GM18508 (cell line): ENCODE results near the gene RASSF4.

Experiments
- ATAC-seq: cut with Tn5 transposase; IDR thresholded peaks from one replicate; pipeline ENCODE4 v1.9.1; 2021; ENCODE audit warnings: moderate number of reproducible peaks; ENCODE audit not compliant: insufficient read depth, unreplicated experiment

The RASSF4 gene

DNA sequence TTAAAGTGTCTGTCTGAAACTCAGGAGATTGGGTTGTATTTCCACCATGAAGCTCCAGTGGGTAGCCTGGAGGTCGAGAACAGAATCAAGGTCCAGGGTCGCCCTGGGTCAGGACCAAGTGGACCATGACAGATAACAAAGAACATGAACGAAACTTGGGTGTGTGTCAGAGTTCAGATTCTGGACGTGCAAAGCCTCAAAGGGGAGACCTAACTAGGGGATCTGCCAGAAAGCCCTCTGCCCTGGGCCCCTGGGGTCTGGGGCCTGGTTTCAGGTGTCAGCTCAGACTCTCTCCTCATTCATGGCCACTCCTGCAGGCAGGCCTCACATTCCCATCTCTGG, 1.6 kb downstream of the RASSF4 start:
- no peak for ATAC-seq

DNA sequence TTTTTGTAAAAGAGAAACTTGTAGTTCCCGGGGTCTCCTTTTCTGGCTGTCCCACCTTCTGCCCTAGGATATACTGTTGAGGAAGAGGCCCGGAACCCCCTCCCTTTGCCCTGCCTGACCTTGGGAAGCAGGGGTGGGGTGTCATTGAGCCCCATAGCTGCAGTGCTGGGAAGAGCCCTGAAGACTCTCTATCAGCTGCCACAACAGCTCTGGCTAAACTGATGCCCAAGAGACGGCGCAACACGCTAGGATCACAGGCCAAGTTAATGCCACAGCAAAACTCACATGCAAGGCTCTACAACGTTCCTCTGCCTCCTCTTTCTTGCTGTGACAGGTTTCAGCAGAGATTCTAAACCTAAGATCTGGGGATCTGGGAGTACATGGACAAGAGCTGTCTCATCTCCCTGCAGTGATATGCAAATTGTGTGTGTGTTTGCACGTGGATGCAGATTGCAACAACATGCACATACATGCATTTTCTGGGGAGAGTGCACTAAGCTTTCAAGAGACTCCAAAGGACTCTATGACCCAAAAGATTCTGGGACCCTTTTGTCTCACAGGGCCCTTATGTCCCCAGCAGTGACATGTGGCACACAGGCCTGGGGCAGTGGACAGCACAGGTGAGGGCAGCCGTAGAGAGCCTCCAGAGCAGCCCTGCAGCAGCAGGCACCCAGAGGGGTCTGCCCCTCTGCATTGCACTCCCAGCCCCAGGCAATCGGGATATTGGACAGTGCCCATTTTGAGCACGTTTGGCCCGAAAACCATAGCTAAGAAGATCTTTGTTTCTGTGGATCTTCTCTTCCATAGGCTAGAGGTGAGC, 2.5 kb downstream of the RASSF4 start:
- ATAC-seq, result no peak

DNA sequence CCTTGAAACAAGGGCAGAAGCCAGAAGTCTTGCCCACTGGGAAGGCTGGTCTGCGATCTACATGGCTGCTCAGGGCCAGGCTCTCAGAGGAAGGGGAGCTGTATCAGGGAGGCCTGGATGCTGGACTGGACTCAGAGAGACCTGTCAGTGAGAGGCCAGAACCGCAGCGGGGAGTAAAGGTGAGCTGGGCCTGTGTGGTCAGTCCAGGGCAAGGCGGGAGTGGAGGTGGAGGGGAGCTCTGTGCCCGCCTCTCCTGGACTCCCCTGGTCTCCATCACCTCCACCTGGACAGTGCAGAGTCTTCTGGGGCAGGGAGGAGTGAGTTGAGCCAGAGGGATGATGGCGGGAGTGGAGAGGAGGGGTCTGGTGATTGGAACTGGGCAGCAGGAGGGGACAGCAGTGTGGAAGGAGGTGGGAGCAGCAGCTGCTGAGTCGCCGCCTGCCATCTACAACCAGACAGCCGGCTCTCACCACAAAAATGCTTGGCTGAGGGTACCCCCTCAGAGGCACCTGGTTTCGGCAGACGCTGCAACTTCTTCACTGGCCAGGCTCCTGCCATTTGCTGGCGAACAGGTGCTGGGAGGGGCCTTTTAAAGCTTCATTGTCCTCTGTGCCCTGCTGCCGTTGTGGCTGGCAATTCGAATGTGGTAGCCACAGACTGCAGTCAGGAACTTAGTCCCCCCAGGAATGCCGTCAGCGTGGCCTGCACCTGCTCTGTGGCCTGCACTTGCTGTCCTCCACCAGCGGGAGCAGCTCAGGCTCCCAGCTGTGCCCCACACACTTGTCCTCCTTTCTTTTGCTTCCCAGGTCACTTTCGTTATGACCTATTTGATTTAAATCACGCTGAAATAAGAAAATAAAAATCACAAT, 3.5 kb downstream of the RASSF4 start:
- ATAC-seq, result no peak

DNA sequence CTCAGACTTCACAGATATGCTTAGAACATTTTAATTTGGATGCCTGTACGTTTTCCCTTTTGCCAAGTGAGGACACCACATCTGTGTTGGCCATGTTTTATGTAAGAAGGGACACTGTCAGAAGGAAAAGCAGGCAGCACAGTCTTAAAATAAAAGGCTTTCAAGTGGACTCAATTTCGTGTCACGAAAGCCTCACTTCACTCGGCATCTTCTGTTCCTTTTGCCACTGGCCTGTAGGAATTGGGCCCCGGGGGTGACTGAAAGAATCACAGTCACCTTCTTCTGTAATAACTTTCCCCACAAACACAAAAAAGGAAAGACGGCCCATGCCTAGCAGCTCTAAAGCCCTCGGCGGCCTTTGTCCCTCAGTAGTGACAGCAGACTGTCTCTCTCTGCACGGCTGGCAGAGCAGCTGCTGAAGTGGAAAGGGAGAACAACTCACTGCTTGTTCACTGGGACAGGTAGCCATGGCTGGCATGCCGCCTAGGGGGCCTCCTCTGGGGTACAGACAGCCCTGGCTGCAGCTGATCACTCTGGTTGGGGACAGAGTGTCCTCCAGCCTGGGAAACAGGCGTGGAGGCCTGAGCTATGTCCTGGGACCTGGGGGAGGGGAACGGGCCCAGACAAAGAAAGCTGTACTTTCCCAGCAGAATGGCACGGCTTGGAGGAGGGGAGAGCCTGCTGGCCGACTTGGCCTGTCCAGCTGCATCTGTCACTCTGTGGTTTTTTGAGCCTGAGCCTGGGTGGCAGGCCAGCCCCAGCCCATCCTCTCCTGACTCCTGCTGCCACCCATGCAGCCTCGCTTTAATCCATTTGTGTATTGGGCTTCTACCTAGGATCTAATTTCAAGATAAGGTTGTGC, 4.4 kb downstream of the RASSF4 start:
- ATAC-seq, result no peak

DNA sequence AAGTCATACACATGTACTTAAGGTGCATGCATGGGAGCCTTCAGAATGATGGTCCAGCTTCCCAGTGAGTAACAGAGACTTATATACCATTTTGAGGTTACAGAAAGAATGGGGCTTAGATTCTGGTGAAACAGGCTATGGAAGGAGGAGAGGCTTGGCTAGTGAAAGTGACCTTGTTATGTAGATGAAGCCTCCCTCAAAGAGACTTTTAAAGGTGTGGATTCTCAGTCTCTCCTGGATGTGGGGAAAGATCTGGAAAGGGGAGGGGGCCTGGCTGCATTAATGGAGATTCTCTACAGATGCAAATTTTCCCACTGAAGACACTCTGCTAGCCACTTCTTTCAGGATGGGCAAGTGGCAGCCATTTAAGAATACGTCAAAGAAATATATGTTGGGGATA, 5.5 kb downstream of the RASSF4 start:
- no peak for ATAC-seq

DNA sequence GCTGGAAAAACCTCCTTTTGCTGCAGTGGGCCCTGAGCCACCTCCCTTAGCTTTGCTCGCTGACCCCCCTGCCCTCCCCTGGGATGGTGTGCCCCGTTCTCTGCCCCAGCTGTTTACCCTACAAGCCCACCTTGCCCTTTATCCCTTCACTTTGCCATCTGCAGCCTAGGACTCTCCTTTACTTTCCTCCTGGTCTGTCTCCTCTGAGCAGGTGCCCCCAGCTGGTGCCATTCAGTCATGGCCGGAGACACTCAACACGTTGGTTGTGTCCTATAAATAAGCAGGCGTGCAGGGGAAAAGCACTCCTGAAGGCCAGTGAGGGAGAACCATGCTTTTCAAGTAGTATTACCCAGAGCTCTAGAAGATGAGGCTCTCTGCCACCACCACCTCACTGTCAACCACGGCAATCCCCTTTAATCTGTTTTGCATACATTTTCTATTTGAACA, 6.1 kb downstream of the RASSF4 start:
- ATAC-seq, result peak; percentile 35

DNA sequence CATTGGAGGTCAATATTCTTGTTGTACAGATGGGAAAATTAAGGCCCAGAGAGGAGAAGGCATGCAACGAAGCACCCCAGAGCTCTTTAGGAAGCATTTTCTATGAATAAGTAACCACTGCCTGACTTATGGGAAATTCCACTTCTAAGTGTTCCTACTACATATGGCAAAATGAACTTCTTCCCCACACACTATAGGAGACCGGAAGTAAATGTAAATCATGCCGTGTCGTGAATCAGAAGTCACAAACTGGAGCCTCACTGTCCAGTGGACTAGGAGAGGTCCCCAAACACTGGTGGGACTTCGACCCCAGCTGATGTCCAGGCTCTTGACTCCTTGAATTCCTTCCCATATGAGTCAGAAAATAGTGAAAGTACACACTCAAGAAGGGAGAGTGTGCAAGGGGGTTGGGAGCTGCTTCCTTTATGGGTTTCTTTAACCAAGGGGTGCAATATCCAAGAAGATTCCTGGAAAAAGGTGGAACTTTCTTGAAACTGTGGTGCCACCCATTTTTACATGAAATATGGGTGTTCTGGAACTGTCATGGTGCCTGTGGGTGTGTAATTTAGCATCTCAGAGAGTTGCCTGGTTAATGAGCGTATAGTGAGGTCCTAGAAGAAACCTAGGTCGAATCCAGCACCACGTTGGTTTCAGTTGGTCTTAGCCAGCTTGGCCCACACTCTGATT, 6.7 kb downstream of the RASSF4 start:
- ATAC-seq, result peak; percentile 40

DNA sequence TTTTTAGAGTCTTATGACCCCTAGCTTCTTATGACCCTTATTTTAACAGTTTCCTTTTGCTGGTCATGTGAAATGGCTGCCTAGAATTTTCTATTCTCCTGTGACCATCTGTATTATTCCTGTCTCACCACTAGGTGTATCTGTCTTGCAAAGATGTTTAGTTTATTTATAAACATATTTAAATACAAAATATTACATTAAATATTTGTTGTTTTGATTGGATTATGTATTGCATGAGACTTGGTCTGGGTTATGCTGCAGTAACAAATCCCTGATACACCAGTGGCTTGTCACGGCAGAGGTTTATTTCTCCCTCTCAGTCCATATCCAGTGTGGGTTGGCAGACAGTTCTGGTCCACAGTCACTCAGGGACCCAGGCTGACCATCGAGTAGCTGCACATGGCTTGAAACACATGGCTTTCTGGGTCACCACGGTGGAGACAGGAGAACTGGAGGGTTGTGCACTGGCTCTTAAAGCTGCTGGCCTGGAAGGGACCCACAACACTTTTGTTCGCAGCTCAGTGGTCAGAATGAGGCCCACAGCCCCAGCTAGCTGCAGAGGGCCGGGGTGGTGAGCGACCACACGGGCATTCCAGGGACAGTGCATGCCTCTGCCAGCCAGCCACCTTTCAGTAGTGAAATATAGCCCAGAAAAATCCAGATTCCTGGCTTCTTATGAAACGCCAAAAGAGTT, 7.4 kb downstream of the RASSF4 start:
- no peak for ATAC-seq

DNA sequence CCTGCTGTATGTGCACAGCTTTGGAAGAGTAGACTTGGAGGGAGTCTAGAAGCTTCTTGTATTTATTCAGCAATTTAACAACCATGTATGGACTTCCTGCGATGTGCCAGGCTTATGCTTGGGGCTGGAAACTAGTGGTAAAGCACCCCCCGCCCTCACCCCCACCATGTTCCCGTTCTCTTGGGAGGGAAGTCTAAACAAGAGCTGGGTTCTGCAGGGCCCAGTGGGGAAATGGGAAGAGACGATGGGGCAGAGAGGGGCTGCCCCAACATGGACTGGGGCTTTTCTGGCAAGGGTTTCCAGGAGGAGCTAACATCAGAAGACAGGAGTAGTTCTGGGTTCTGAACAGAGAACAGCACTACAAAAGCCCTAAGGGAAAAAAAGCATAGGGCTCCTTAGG, 8.0 kb downstream of the RASSF4 start:
- ATAC-seq, result no peak

DNA sequence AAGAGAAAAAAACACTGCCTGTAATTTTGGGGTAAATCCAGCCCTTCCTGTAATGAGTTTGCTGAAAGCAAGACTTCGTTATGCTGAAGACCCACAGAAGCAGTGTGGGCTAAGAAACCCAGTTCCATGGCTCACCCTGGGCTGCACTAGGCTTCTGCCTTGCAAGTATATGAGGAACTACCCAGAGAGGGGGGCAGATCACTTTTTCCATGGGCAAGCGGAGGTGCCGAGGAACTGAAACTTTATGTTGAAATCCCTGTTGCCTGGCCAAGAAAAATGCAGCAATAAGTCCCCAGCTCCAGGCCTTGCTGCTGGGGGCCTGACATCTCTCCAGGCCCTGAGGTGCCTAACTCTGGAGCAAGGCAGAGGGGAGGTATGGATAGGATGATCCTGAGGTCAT, 8.5 kb downstream of the RASSF4 start:
- no peak for ATAC-seq

DNA sequence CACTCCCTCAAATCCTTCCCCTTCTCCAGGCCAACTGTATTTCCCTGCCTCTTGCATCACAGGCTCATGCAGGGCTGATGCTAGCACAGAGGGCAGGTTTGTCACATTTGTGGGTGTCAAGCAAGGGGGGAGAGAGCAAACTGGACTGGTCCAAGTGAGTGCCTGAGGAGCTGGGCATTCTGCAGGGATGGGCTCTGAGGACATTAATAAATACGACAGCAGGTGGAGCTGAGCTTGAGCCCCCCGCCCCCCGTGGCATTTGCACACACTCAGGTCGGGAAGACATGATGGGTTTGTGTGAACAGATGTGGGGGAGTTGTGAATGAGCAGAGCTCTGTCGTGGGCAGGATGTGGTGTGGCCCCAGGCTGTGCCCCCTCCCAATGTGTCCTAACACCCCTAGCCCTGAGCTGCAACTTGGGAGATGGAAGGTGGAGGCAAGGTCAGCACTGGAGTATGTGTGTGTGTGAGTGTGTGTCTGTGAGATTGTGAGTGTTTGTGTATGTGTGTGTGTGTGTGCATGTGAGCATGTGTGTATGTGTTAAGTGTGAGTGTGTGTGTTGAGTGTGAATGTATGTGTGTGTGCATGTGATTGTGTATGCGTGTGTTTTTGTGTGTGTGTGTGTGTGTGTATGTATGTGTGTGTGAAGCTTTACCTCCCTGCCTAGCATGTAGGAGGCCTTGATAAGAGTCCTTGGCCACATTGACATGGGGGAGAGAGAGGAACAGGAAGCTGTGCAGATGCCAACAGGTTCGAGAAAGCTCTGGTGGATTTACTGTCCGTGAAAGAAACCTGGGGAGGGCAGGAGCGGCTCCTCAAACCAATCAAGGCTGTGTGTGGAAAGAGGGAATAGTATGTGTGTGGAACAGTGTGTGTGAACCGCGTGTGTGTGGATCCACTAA, 9.1 kb downstream of the RASSF4 start:
- no peak for ATAC-seq

DNA sequence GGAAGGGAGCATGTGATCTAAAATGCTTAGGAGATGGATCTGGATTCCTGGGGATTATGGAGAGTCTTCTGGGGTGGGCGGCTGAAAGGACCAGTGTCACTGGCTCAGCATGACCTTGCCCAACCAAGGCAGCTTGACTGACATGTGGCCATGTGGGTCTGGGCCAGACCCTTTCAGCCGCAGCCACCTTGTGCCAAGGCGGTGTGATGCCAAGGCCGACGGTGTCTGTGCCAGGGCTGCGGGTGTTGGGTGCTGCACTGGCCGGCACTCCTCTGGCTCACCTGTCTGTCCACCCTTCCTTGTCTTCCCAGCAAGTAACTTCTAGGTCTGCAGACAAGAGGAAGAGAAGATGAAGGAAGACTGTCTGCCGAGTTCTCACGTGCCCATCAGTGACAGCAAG, 10.3 kb downstream of the RASSF4 start:
- ATAC-seq, result no peak

DNA sequence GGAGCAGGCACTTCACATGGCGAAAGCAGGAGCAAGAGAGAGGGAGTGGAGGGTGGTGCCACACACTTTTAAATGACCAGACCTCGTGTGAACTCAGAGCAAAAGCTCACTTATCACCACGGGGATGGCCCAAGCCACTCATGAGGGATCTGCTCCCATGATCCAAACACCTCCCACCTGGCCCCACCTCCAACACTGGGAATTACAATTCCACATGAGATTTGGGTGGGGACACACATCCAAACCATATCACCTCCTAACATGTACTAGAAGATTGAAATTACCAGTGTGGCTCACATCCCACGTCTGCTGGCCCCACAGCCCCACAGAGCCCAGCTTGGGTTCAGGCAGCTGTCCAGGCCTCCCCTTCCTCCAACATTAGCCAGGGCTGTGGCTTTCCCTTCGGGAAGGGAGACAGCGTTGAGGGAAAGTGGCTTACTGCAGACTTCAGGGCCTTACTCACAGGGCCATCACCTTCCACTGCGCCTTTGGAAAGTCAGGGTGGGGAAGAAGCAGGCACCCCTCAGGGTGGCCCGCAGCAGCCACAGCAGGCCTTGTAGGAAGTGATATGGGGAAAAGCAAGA, 11.3 kb downstream of the RASSF4 start:
- no peak for ATAC-seq

DNA sequence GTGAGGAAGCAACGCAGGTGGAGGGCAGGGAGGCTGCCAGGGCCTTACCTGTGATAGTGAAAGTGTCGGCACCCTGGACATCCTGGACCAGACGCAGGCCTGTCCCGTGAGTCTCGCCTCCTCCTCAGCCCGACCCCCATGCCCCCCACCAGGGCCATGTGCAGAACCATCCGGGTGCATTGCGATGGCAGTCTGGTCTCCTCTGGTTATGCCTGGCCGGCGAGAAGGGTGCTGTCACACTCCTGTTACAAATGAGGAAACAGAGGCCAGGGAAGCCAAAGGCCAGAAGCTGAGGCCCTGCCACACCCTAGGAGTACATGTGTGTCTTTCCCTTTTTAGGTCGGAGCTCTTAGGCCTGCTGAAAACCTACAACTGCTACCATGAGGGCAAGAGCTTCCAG, 11.8 kb downstream of the RASSF4 start:
- no peak for ATAC-seq

DNA sequence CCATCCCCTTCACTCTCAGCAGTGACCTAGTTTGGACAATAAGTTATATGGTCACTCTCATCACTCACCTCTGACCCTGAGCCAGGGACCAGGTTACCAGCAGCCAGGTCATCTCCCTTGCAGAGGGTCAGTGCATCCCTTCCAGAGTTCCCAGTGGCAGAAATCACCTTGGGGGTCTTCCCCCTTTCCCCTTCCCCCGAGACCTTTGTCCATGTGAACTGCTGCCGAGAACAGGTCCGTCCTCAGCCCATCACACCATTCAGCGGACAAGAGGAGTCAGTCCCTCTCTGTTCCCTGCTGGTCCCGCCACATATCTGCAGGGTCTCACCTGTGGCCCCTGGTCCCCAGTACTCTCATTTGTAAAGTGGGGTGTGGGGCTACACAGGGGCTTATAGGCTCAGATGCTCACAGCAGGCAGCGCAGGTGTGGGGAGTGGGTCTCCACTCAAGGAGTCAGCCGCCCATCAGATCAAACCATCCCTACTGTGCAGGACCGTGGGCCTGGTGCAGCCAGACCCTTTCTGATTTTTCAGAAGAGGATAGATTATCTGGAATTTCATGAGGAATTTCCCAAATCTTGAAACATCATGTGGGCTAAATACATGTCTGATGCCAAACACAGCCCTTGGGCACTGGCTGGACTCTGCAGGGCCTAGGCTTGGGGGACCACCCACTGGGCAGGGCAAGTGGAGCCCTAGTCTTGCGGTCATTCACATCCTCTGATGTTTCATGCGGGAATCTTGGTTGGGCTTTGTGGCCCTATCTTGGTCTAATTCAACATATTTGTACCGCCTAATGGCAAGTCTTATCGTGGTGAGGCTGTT, 12.5 kb downstream of the RASSF4 start:
- ATAC-seq, result no peak

DNA sequence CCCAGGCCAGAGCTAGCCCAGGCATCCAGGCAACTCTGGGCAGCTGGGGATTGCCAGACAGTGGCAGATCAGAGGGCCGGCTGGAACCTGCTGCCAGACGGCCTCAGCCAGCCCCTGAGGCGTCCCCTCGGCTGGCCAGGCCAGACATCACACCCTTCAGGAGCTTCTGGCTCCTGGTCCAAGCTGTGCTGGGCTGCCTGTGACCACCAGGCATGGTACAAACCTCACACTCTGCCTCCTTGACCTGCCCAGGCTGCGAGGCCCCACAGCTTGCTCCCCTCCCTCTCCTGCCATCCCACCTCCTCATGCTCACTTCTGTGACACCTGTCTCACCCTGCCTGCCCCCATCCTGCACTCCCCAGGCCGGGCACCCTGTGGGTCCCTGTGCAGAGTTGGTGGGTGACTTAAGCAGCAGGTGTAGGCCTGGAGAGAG, 13.3 kb downstream of the RASSF4 start:
- no peak for ATAC-seq

DNA sequence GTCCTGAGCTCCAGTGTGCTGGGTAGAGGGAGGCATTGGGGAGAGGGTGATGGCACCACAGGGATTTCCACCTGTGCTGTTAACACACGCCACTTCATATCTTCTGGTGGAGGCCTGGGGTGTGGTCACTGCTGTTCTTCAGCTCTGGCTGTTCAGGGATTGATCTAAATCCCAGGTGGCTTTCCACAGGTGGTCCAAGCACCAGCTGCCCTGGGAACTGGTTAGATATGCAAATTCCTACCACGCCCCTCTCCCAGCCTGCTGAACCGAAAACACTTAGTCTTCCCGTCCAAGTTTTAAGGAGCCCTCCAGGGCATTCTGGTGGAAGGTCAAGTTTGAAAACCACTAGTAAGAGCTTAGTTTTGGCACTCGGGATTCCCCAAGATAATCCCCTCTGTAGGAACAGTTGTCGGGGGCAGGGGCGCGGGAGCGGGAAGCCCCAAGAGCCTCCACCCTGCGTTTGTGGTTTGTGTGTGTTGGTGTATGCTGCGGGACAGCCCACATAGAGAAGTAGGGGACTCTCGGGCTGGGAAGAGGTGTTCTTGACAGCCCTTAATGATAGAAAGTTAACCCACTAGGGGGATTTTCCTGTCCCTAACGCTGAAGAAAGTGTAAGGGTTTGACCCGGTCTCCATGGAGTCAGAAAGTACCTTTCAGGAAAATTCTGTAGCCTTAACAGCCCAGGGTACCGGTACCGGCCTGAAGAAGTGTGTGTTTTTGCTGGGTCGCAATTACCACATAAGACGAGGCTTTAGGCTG, 13.9 kb downstream of the RASSF4 start:
- no peak for ATAC-seq
